ENCODE measurements around the gene PSEN2.

- no peak for TF ChIP-seq POLR2AphosphoS5 (IDR thresholded peaks at IDR 0.05)
- no peak for TF ChIP-seq CTCF (IDR thresholded peaks at IDR 0.05)
These were observed 44.7 kb upstream of the PSEN2 start for GRCh38 chr1:226825746-226826100.

All from prostate gland (tissue), 2 donors.